Right ventricle myocardium inferior (tissue), 1 donor: ENCODE measurements around the gene EXOSC10. TPM values are rescaled to one million over a fixed set of nuclear protein-coding genes. Genes with fewer than 3 reads are reported as not detected.
A peak's percentile ranks its signal among the peaks of the same experiment; 100 is the strongest.
"Not testable (repeated sequence)": the region's sequence is repeated elsewhere in the genome, so short reads cannot be mapped to it uniquely, and the experiment has no call there.

ENCODE experiments used
- ATAC-seq: fragments of 200-7000 bp; cut with Tn5 transposase; one replicate; pipeline ENCODE4 v1.9.1; 2020; ENCODE audit warnings: mild to moderate bottlenecking, moderate library complexity
- DNase-seq: peaks from one replicate; pipeline ENCODE4 v3.0.0; 2021; ENCODE audit errors: missing footprints
- intact Hi-C: fragments of 100-400 bp; cut with DNase I; formaldehyde crosslinking; loops from one replicate; pipeline ENCODE4 v1.11.0; 2022
- total RNA-seq: library from RNA; stranded (reverse); fragmentation: NEBNext Ultra II Directional; extraction: Animal tissue kit (Norgen Biotek cat#: 25700); gene quantifications from one replicate; pipeline ENCODE4 v1.2.1, GENCODE V29; 2021
- donor health status: DM: no; HTN: yes; CAD: no; lungs with severe emphysema.

Gene EXOSC10
- total RNA-seq, 1 donor from 2014 or later: 18.1 TPM

DNA sequence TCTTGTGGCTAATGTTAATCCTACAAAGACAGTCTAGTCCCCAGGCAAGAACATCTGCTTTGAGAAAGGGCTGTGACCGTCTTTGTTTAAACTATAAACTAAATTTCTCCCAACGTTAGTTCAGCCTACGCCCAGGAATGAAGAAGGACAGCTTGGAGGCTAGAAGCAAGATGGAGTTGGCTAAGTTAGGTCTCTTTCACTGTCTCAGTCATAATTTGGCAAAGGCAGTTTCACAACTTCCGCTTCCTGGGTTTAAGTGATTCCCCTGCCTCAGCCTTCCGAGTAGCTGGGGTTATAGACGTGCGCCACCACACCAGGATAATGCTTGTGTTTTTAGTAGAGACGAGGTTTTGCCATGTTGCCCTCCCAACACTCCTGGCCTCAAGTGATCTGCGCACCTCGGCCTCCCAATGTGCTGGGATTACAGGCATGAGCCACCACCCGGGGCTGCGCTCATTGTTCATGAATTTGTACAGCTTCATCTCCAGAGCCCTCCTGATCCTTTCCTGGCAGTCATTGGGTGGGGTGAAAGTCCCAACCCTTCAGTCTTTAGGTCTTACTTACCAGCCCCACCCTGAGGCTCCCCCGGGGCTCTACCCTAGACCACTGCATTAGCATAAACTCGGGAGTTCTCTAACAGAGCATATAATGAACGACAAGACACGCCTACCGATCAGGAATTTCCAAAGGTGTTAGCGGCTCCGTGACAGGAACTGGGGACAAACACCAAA lies 47.7 kb downstream of the EXOSC10 start:
- intact Hi-C loops: no loop called here
- no peak for ATAC-seq
- no peak for DNase-seq

DNA sequence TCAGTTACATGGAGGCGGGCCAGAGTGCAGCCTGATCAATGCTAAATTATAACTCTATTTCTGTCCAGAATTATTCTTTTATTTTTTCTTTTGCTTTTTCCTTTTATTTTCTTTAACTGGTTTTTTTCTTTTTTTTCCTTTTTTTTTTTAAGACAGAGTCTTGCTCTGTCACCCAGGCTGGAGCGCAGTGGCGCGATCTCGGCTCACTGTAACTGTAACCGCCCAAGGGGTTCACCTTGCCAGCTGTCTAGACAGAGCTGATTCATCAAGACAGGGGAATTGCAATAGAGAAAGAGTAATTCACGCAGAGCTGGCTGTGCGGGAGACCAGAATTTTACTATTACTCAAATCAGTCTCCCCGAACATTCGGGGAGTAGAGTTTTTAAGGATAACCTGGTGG lies 48.5 kb downstream of the EXOSC10 start:
- ATAC-seq, intact Hi-C loops, DNase-seq: not testable (repeated sequence)

DNA sequence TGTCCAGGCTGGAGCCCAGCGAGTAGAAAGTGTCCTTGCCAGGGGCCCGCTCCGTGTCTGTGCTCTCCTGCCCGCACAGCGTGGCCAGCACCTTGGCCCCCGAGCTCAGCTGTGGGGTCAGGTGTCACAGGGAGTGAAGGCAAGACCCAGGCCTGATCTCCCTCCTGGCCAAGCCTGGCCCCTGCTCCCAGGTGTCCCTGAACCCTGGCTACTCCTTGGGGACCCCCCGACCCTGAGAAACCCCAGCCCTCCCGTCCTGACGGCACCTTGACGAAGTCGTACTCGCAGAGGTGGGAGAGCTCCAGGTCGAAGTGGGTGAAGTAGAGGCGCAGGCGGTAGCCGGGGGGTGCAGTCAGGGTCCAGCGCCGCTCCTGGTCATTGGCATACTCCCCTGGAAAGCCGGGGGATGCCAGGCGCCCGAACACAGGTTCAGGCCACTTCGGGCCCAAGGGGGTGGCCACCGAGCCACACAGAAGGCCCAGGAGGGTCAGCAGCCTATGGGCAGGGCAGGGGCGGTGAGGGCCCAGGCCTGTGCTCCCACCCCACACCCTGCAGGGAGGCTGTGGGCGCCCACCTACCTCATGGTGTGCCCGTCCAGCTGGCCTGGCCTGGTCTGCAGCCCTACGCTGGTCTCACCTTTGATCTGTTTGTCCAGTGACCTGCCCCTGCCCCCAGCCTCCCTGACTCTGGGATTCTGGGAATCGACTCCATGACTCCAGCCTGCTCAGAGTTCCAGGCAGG lies 52.9 kb downstream of the EXOSC10 start, which contains the start of gene MASP2:
TSS of gene MASP2 (minus strand) at position 615 of the 741 bp plus-strand sequence. CDS start at position 583, 32 bp downstream.
- DNase-seq: no peak
- intact Hi-C loops: no loop called here
- no peak for ATAC-seq

DNA sequence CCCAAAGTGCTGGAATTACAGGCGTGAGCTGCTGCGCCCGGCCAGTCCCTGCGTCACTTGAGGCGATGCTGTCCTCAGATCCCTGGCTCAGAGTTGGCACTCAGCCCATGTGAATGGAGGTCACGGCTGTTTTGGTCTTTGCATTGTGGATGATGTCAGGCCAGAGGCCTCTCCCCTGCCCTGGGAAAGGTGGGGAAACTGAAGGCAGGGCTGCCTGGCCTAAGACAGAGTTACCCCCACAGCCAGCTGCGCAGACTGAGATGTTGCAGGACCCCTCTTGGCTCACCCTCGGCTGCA lies 53.5 kb downstream of the EXOSC10 start:
- ATAC-seq (no peak), DNase-seq (no peak)
- intact Hi-C loops: no loop called here

DNA sequence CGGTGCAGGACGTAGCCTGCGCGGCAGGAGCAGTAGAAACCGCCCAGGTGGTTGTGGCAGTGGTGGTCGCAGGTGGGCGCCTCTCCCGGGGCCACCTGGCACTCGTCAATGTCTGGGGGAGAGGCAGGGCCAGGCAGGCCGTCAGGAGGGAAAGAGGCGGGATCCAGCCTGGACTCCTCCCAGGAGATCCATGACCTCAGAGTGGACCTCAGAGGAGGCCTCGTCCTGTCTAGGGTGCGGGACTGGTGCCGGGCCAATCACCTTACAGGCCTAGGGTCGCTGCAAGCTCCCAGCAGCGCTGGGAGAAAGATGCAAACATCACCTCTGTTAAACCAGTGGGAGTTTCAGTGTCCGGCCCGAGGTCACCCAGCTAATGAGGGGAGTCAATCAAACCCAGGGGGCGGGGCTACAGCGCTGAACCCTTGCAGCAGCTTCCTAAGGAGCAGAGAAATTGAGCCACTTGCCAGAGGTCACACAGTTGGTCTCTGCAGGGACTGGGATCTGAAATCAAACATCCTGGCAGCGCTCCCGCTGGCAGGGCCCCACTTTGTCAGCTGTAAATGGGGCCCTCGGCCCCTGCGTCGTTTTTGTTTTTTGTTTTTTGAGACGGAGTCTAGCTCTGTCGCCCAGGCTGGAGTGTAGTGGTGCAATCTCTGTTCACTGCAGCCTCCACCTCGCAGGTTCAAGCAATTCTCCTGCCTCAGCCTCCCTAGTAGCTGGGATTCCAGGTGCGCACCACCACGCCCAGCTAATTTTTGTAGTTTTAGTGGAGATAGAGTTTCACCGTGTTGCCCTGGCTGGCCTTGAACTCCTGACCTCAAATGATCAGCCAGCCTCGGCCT lies 54.0 kb downstream of the EXOSC10 start:
- ATAC-seq (no peak), DNase-seq (peak; percentile 63)
- intact Hi-C loops: no loop called here

DNA sequence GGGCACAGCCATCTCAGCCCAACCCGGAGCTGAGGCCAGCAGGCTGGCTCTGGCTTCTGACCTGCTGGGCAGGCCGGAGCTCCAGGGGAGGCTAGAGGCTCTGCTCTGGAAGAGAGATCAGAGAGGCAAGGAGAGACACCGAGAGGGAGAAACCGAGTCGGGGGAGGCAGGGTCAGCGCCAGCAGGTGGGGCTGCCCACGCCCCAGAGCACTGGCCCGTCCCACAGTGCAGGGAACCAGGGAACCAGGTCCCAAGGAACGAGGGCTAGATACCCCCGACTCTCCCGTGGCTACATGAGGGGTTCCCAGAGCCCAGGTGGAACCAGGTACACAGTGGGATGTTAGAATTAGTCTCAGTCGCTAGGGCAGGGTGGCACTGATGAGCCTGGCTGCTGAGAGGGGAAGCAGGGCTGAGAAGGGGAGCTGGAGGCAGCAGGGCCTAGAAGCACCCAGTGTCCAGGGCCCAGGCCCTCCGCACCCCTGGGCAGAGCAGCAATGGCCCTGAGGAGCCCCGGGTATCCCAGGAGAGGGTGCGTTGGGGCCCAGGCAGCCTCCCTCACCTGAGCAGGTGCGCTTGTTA lies 54.7 kb downstream of the EXOSC10 start:
- intact Hi-C loops: no loop called here
- DNase-seq (no peak), ATAC-seq (no peak)

DNA sequence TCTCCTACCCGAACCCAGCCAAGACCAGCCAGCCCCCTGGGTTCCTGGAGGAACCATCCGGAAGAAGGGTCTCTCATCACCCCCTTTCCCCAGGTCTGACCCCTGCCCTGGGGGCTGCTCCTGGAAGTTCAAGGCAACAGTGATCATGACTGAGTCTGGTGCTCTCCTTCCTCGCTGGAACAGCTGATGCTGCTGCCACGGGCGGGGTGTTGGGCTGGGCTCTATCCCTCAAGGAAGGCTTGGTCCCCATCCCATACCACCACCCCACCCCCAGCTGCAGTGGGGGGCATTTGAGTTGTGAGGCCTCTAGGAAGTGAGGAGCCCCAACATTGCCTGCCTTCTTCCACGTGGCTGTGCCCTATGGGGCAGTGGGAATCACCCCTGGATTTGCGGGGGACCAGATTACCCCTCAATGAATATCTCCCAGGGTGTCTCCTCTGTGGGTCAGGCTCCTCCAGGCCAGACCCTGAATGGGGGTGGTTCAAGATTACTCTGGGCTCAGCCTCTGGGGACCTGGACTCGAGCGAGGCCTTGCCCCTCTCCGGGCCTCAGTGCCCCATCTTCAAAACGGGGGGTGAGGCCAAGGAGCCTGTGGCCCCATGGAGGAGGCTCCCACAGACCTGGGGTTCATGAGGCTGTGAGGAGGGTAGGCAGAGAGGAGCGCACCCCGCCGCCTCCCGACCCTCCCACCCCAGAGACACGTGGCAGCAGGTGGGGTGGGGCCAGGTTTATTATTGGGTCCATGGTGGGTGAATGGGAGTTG lies 55.4 kb downstream of the EXOSC10 start:
- ATAC-seq: no peak
- no peak for DNase-seq
- intact Hi-C loops: no loop called here

DNA sequence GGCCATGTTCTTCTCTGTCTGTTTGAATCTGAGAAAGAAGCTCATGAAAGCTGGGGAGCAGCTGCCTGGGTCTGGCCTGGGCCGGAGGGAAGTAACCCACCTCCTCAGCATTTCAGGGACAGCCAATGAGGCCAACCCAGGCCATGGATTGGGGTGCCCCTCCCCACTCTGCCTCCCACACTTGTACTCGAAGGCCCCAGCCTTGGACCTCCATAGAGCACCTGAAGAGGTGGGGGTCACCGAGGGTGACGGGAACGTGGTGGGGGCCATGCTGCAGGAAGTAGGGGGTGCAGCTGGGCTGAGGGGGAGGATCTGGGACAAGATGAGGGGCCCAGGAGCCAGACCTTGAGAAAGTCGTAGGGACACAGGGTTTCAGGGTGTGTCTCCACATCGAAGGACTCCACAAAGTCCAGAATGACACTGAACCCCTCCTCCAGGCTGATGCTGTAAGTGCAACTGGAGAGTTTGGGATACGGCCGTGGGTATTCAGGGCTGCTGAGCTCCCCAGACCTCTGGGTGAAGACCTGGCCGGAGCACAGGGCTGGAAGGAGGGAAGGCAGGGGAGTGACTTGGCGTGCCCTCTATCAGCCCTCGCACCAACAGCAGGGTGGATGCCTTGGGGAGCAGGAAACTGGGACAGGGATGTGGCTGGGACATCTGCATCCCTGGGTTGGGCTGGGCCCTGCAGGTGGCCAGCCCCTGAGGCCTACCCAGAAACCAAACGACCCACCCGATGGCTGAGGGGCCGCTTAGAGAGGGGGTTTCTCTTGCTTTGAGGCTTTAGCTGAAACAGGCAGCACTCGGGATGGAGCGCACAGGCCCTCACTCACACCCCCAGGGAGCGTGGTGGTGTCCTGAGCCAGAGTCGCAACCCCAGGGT lies 56.4 kb downstream of the EXOSC10 start:
- intact Hi-C loops: no loop called here
- ATAC-seq (no peak), DNase-seq (no peak)

DNA sequence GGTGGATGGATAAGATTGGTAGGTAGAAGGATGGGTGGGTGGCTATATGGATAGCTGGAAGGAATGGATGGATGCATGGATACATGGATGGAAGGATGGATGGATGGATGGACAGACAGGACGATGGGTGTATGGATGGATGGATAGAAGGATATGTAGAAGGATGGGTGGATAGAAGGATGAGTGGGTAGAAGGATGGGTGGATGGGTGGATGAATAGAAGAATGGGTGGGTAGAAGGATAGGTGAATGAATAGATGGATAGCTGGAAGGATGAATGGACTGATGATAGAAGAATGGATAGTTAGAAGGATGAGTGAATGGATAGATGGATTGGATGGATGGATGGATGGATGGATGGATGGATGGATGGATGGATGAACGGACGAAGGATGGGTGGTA lies 57.6 kb downstream of the EXOSC10 start:
- intact Hi-C loops: no loop called here
- ATAC-seq (no peak), DNase-seq (no peak)

DNA sequence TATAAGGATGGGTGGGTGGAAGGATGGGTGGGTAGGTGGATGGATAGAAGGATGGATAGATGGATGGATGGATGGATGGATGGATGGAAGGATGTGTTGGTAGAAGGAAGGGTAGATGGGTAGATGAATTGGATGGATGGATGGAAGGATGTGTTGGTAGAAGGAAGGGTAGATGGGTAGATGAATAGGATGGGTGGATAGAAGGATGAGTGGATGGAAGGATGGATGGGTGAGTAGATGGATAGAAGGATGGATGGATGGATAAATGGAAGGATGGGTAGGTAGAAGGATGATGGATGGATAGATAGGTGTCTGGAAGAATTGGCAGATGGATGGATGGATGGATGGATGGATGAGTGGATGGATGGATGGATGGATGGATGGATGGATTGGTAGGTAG lies 58.6 kb downstream of the EXOSC10 start:
- intact Hi-C loops: no loop called here
- DNase-seq: no peak
- ATAC-seq: no peak

DNA sequence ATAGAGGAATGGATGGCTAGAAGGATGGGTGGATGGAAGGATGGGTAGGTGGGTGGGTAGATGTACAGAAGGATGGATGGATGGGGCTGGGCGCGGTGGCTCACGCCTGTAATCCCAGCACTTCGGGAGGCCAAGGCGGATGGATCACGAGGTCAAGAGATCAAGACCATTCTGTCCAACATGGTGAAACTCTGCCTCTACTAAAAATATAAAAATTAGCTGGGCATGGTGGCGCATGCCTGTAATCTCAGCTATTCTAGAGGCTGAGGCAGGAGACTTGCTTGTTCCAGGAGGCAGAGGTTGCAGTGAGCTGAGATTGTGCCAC lies 59.6 kb downstream of the EXOSC10 start:
- intact Hi-C loops, ATAC-seq, DNase-seq: not testable (repeated sequence)

DNA sequence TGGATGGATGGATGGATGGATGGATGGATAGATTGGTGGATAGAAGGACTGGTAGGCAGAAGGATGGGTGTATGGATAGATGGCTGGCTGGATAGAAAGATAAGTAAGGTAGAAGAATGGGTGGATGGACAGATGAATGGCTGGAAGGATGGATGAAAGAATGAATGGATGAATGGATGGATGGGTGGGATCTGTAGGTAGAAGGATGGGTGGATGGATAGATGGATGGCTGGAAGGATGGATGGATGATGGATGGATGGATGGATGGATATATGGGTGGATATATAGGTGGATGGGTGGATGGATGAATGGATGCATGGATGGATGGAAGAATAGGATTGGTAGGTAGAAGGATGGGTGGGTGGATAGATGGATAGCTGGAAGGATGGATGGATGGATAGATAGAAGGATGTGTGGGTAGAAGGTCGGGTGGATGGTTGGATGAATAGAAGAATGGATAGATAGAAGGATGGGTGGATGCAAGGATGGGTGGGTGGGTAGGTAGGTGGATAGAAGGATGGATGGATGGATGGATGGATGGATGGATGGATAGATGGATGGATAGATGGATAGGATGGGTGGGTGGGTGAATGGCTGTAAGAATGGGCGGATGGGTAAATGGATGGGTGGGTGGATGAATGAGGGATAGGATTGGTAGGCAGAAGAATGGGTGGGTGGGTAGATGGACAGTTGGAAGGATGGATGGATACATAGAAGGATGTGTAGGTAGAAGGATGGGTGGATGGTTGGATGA lies 60.1 kb downstream of the EXOSC10 start:
- DNase-seq (no peak), ATAC-seq (no peak)
- intact Hi-C loops: no loop called here

DNA sequence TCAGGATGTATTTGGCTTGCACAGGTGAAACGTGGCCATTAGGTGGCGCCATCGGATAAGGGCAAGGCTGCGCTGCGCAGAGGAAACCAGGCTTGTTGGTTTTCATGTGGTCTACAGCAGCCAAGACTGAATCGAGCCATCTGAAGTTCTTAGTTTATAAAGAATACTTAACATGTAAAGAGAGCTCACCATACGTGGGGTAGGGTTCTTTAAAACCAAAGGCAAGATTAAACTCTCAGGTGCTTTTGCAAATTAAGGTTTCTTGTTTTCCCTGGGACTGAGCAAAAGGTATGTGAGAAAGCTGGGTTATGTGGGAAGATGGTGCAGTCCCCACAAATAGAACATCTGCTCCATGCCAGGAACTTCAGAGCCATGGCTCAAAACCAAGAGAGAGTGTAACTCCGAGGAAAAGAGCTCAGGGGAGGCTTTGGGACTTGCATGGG lies 61.9 kb downstream of the EXOSC10 start:
- intact Hi-C loops: loop anchor here (1.0 kb wide), 1 partner anchor 605 kb away; no protein-coding TSS in a partner anchor
- ATAC-seq: peak; percentile 94
- peak; percentile 93 for DNase-seq

DNA sequence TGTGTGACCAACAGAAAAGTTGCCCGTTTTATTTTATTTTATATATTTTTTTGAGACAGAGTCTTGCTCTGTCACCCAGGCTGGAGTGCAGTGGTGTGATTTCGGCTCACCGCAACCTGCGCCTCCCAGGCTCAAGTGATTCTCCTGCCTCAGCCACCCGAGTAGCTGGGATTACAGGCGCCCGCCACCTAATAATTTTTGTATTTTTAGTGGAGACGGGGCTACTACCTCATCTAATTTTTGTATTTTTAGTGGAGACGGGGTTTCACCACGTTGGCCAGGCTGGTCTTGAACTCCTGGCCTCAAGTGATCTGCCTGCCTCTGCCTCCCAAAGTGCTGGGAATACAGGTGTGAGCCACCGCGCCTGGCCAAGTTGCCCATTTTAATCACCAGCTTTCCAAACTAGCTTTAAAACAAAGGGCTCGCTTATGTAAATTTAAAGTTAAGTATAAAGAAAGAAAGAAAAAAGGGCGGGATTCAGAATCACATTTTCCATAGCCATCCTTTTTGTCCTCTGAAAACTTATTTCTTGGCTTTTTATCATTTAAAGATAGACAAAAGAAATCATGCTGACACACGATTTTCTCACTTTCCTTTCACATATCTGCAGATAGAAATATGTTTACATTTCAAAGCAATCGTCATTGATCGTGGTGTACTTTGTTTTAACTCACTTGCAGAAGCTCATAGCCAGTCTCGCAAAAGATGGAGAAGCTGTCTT lies 62.5 kb downstream of the EXOSC10 start:
- intact Hi-C loops: loop anchor here (1.0 kb wide), 1 partner anchor 605 kb away; no protein-coding TSS in a partner anchor
- not testable (repeated sequence) for DNase-seq, ATAC-seq

DNA sequence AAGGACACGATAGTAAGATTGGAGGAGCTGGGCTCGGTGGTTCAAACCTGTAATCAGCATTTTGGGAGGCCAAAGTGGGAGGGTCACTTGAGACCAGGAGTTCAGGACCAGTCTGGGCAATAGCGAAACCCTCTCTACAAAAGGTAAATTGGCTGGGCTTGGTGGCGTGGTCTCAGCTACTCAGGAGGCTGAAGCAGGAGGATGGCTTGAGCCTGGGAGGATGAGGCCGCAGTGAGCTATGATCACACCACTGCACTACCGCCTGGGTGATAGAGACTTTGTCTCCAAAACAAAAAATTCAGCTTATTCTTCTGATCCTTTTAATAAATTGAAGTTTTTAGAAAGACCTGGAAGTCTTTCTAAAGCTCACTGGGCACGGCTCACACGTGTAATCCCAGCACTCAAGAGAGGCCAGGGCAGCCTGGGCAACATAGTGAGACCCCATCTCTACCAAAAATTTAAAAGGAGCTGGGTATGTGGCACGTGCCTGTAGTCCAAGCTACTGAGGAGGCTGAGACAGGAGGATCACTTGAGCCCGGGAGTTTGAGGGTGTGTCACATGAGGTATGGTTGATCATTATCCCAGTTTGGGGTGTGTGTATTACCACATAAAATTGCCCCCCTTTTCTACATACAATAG lies 67.9 kb downstream of the EXOSC10 start:
- ATAC-seq (no peak), DNase-seq (no peak)
- intact Hi-C loops: no loop called here

DNA sequence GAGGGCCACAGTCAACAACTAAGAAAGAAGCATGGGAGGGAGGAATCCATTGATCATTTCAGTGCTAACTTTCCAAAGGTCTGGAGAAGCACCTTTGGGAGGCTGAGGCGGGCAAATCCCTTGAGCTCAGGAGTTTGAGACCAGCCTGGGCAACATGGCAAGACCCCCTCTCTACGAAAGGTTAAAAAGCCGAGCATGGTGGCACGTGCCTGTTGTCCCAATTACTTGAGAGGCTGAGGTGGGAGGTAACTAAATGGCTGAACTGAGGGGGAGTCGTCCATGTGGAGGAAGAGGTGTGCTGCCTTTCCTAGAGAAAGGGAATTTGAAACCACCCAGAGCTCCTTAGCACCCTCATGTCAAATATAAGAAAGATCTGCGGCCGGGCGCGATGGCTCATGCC lies 68.8 kb downstream of the EXOSC10 start:
- ATAC-seq (no peak), DNase-seq (no peak)
- intact Hi-C loops: no loop called here
